SK-N-MC (cell line): ENCODE measurements around the gene NAE1.

Source experiments
- EZH2 ChIP-seq: fragments of 200-600 bp; sonication (generic); IDR thresholded peaks from one replicate; pipeline ENCODE4 v1.6.1; 2017; ENCODE audit warnings: antibody characterized with exemption
- POLR2AphosphoS5 ChIP-seq: IDR thresholded peaks from 2 replicates; pipeline ENCODE4 v1.6.1; 2012; ENCODE audit warnings: mild to moderate bottlenecking, low read depth, low read length, borderline replicate concordance

GRCh38 chr16:66845080-66845410, 14.3 kb upstream of the NAE1 start:
- TF ChIP-seq POLR2AphosphoS5 (no peak), EZH2 (no peak)
